Retinal pigment epithelial cell (primary cell): ENCODE data around the gene DST.

Source experiments
- DNase-seq: peaks from one replicate; pipeline ENCODE4 v3.0.0-alpha.2; 2010; ENCODE audit warnings: low read depth
- H3K4me3 ChIP-seq: 2 replicates; pipeline ENCODE4 v1.5.1; 2011; ENCODE audit warnings: mild to moderate bottlenecking, low read length, control low read depth, moderate library complexity
- TF ChIP-seq, protein P1 (sequence below): conservative IDR thresholded peaks from 2 replicates; pipeline ENCODE4 v1.5.1; 2011; ENCODE audit warnings: low read depth, low read length, control low read depth, inconsistent platforms

Gene DST

DNA sequence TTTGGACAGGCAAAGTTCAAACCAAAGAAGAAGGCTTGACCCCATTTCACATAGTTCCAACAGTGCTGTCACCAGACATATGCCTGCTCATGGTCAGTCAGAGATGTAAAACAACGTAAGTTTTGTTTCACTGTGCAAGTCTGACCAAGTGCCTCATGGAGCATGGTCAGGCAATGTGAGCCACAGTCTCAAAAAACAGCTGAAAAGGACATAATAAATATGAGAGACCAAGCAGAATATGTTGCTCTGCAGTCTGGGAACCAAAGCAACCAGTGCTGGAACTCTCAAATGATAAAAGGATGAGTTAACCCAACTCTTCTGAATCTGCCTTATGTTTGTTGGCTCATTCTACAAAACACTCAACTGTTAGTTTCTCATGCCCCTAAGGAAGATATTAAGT, 39.9 kb upstream of the DST start:
- TF ChIP-seq, protein P1, sequence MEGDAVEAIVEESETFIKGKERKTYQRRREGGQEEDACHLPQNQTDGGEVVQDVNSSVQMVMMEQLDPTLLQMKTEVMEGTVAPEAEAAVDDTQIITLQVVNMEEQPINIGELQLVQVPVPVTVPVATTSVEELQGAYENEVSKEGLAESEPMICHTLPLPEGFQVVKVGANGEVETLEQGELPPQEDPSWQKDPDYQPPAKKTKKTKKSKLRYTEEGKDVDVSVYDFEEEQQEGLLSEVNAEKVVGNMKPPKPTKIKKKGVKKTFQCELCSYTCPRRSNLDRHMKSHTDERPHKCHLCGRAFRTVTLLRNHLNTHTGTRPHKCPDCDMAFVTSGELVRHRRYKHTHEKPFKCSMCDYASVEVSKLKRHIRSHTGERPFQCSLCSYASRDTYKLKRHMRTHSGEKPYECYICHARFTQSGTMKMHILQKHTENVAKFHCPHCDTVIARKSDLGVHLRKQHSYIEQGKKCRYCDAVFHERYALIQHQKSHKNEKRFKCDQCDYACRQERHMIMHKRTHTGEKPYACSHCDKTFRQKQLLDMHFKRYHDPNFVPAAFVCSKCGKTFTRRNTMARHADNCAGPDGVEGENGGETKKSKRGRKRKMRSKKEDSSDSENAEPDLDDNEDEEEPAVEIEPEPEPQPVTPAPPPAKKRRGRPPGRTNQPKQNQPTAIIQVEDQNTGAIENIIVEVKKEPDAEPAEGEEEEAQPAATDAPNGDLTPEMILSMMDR: no peak
- H3K4me3 ChIP-seq: no peak overlapping the region
- DNase-seq: no peak

DNA sequence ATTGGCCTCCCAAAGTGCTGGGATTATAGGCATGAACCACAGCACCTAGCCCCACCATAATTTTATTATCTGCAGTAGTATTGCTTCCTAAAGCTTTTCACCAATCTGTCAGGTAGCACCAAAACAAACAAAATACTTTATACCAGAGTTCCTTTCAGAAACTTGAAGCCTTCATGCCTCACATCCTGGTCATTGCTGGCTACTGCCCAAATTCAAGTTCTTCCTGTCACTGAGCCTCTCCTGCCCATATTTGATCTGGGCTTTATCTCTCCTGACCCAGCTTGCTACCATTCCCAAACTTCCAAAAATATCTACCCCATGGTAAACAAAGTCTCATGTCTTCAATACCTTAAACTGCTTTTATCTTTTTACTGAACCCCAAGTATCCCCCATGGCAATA, 34.9 kb upstream of the DST start:
- TF ChIP-seq, protein P1: no peak
- no peak for DNase-seq
- no peak overlapping the region for H3K4me3 ChIP-seq

DNA sequence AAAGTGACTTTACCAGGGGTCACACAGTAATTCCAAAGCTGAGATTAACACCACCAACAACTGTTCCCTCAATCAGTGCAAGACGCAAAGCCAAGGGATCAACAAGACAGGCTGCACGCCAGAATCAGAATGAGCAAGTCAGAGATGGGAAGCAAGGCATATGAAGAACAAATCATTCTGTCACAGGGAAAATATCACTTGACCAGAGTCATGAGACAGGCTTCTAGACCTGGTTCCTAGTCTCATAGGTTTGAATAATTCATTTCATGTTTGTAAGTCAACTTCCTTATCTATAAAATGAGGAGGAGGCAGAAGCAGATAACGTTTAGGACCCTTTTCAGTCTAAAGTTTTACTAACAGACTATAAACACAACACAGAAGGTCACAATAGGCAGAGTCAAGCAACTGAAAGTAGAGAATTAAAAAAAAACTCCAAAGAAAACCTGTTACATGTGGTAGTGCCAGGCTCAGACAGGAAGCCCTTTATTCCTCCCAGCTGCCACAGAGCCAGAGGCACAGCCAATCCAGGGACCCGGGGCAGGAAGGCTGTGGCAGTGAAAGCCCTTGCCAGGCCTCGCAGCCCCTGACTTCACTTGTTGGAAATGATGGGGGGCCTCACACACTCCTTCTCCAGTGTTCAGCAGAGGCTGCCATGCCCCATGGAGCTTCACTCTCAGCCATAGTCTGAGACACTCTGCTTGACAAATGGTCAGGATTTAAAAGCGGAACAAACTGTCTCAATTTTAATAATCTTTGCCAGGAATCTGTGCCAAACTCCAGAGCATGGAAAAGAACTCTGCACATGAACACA, 29.2 kb upstream of the DST start:
- H3K4me3 ChIP-seq: no peak overlapping the region
- DNase-seq: peak; percentile 52
- TF ChIP-seq, protein P1: no peak

DNA sequence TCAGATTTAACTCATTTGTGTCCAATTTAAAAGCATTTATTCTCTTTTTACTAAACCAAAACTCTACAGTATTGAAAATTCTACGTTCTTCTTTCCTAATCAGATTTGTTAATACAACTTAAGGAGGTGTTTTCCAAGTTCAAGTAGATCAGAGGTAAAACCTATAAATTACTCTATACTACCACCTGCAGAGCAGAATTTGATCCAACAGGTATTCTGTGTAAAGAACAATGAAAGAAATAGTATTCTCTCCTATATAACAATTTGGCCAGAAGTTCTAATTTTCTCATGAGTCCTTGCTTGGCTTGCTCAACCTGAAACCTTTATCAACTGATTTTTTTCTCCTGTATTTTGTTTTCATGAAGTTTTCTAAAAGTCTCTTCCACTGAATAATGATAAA, 28.5 kb upstream of the DST start:
- TF ChIP-seq, protein P1: no peak
- no peak for DNase-seq
- H3K4me3 ChIP-seq: no peak overlapping the region

DNA sequence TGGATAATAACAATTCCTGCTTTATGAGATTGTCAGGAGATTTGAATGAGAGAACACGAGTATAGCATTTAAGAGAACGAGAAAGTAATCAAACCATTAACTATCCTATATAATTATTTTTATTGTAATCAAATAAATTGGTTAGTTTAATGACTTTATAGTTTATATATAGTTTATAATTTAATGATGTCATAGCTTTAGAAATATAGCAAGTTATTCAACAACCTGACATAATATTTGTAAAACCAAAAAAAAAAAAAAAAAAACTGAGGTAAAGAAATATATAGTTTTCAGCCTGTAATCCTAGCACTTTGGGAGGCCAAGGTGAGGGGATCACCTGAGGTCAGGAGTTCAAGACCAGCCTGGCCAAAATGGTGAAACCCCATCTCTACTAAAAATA, 26.4 kb upstream of the DST start:
- H3K4me3 ChIP-seq: no peak overlapping the region
- DNase-seq: no peak

DNA sequence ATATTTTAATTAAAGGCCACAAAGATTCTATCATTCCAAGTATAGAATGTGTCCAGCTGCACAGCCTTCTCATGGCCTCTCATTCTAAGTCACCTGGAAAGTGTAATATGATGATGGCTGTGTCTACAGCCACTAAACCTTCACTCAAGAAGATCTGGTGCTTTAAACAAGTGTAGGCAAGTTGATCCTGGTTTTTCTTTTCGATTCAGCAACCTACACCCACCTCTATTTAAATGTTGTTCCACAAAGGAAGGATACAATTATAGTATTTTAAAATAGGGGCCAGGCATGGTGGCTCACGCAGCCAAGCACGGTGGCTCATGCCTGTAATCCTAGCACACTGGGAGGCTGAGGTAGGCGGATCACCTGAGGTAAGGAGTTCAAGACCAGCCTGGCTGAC, 25.5 kb upstream of the DST start:
- DNase-seq: no peak
- TF ChIP-seq, protein P1: no peak
- H3K4me3 ChIP-seq: no peak overlapping the region

More for the DNA sequence above, 26.4 kb upstream of the DST start:
- TF ChIP-seq, protein P1: no peak

DNA sequence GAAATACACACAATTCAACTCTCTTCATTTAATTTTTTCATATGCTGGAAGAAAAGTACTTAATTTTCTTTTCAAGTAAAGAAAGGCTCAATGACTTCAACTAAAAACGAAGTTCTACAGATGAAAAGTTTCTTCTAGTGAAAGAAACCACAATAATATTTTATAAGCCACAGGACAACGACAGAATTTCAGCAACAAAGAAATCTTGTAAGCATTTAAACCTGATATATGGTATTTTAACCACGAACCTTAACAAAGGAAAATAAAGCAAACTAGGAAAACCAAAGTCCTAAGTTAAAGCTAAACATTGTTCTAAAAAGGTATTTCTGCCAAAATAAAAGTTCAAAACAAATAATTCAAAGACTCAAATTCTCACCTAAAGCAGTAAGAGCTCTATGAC, 24.6 kb upstream of the DST start:
- TF ChIP-seq, protein P1: no peak
- no peak overlapping the region for H3K4me3 ChIP-seq
- no peak for DNase-seq
